Stimulated activated naive B cell treated with anti-CD40 and anti-IgM and Interleukin-4, amounts not matched to agents 10 μg/mL and 1 μg/mL and 100 μg/mL, for 72 hours (primary cell): ENCODE results near the gene MAD1L1.

ENCODE experiments used
- ATAC-seq, 2 donors: fragments of 150-1000 bp; cut with Tn5 transposase; replicated peaks; 2 replicates each; pipeline ENCODE4 v1.10.0; 2021; ENCODE audit warnings: moderate library complexity in 1 of 2
- DNase-seq: peaks from one replicate; pipeline ENCODE4 v3.0.0; 2021
- H3K27ac Mint-ChIP-seq: one replicate; pipeline ENCODE4 v1.8.0; 2022; ENCODE audit warnings: mild to moderate bottlenecking, mixed read lengths
- H3K27me3 Mint-ChIP-seq, 2 donors: one replicate each; pipeline ENCODE4 v1.8.0; 2022; ENCODE audit warnings: mixed read lengths in 2 of 2
- H3K36me3 Mint-ChIP-seq, 2 donors: one replicate each; pipeline ENCODE4 v1.8.0; 2022; ENCODE audit warnings: mixed read lengths in 2 of 2, mild to moderate bottlenecking in 1 of 2
- H3K4me1 Mint-ChIP-seq, 2 donors: one replicate each; pipeline ENCODE4 v1.8.0; 2022; ENCODE audit warnings: mixed read lengths in 2 of 2, mild to moderate bottlenecking in 1 of 2
- H3K4me3 Mint-ChIP-seq, 2 donors: one replicate each; pipeline ENCODE4 v1.8.0; 2022; ENCODE audit warnings: mild to moderate bottlenecking in 2 of 2, mixed read lengths in 2 of 2, moderate library complexity in 1 of 2
- H3K9me3 Mint-ChIP-seq, 2 donors: one replicate each; pipeline ENCODE4 v1.8.0; 2022; ENCODE audit warnings: mixed read lengths in 2 of 2, mild to moderate bottlenecking in 1 of 2

Gene MAD1L1

DNA sequence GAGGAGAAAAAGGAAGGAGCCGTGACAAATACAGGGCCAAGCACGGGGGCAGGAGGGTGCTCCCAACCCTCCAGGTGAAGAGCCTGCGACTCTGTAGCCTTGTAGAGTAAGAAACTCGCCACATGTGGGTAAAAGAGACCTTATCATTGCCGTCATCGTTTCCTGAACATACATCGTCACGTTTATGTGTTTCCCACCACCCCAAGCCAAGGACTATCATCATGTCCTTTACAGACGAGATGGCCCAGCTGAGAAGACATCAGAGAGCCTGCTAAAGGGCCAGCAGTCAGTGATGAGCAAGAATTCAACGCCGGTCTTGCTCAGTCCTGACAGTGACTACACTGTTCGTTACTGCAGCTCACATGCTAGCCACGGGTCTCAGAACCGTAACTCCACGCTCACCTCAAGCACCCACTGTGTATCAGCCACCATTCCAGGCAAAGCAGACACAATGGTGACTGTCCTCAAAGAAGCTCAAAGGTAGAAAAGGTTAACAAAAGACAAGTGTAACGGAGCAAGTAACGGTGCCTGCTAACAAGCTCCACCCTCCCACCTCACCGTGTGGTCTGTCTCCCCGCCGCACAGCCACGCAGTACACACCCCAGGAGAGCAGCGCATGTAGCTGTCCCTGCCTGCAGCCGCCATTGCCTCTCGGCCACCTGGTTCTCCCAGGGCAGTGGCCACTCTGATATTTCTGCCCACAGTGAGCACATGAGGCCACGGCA is 147.8 kb downstream of the MAD1L1 start:
- Mint-ChIP-seq H3K9me3 (no peaks in the 10 kb centered on the region), H3K27me3 (no peaks in the 10 kb centered on the region), H3K27ac (peak overlapping the region; percentile 15), H3K36me3 (peaks cover 52 to 73% of the 10 kb centered on the region in 2 donors), H3K4me1 (peaks cover 29 to 30% of the 10 kb centered on the region in 2 donors), H3K4me3 (no peak overlapping the region)
- no peak for ATAC-seq
- DNase-seq, result no peak

DNA sequence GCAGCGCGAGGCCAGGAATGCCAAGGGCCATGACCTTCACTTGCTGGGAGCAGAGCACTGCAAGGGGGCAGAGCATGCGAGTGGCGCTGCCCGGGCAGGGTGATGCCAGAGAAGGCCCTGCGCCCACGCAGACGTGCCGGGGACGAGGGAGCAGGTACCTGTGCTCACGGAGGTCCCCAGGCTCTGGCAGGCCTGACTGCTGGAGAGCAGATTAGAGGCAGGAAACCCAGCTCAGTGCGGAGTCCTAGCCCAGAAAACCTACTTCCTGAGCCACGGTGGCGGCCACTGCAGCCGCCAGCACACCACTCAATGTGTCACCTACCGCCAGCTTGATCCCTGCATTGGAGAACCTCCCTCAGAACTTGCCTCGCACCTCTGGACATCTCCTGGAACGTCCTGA is 148.4 kb downstream of the MAD1L1 start:
- DNase-seq, result no peak
- no peaks in the 10 kb centered on the region for H3K27me3 Mint-ChIP-seq
- no peak for ATAC-seq
- no peaks in the 10 kb centered on the region for H3K9me3 Mint-ChIP-seq
- peaks cover 53 to 73% of the 10 kb centered on the region in 2 donors for H3K36me3 Mint-ChIP-seq
- H3K4me1 Mint-ChIP-seq, result peaks cover 35 to 36% of the 10 kb centered on the region in 2 donors
- H3K27ac Mint-ChIP-seq, result no peak overlapping the region
- H3K4me3 Mint-ChIP-seq, result no peak overlapping the region

DNA sequence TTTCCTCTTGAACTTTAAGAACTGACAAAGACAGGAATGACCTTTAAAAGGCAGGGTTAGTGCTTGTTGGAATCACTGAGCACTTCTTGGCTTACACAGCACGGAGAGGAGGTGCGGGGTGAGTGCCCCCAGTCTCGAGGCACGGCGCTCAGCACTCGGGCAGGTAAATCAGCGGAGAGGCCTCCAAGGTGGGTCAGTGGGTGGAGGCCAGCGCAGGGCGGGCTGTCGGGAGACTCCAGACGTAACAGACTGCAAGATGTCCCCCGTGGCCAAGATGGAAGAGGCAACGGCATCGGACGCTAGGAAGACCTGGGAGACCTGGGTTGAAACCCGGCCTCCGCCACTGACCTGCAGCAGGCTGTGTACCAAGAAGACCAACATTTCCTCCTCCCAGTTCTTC is 149.4 kb downstream of the MAD1L1 start:
- no peak for DNase-seq
- Mint-ChIP-seq H3K4me1 (peaks cover 33 to 35% of the 10 kb centered on the region in 2 donors), H3K9me3 (no peaks in the 10 kb centered on the region), H3K27ac (peak overlapping the region; percentile 31), H3K4me3 (no peak overlapping the region), H3K36me3 (peaks cover 52 to 70% of the 10 kb centered on the region in 2 donors), H3K27me3 (no peaks in the 10 kb centered on the region)
- no peak for ATAC-seq

DNA sequence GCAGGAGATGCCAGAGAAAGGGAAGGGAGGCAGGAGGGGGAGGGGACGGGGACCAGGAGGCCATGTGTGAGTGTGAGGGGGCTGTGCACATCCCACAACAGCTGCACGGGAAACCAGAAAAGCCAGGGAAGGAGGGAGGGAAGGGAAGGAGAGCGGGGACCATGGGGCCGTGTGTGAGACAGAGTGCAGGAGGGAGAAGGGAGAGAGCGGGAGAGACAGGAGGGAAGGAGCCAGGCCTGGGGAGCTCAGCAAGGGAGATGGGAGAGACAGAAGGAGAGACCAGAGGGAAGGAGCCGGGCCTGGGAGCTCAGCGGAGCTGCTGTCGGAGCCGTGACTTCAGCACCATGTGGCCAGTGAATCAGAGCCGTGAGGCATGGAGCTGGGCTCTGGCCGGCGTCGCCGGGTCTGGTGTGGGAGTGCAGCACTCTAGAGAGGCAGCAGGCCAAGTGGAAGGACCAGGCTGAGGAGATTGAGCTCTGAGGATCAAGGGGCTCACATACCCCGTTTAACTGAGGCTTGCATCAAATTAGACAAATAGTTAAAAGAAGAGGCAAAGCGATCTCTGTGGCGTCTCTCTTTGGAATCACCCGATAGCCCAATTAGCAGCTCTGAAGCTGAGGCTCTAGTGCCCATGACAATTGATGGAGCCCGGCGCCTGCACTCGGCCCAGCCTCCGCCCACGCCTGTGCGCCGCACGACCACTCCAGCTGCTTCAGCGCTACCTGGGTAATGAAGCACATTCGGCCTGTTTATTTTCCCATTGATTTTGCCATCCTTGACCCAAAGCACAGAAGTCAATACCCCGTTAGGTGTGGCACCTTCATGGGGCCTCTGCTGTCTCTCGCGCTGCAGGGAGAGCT is 150.4 kb downstream of the MAD1L1 start:
- Mint-ChIP-seq H3K9me3 (no peaks in the 10 kb centered on the region), H3K27me3 (no peaks in the 10 kb centered on the region), H3K36me3 (peaks cover 52 to 66% of the 10 kb centered on the region in 2 donors), H3K4me3 (no peak overlapping the region), H3K4me1 (peaks cover 24 to 27% of the 10 kb centered on the region in 2 donors), H3K27ac (peak overlapping the region; percentile 32)
- no peak for ATAC-seq
- no peak for DNase-seq

DNA sequence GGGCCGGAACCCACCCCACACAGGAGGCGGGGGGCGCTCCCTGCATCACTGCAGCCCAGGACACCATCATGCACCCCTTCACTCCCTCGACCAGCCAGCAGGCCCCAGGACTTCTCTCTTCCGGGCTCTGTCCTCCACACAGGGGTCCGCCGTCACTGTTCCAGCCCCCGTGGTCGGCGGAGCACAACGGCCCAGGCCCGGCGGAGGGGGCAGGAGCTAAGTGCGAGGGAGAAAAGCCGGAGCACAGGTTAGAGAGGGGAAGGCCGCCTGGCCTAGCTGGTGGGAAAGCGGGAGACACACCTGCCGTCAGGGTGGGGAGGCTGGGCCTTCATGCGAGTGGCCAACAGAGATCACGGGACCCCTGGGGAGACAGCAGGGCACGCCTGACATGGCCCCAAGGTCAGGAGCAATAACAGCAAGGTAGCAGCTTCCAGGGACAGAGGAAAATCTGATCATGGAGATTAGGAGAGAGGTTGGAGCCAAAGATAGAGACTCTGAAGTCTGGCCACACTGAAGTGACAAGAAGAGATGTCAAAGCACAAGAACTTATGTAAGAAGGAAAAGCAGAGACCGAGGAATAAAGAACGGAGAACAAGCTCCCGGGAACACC is 151.1 kb downstream of the MAD1L1 start:
- Mint-ChIP-seq H3K27ac (no peak overlapping the region), H3K27me3 (no peaks in the 10 kb centered on the region), H3K4me1 (peaks cover 19 to 23% of the 10 kb centered on the region in 2 donors), H3K36me3 (peaks cover 55 to 69% of the 10 kb centered on the region in 2 donors), H3K9me3 (no peaks in the 10 kb centered on the region), H3K4me3 (no peak overlapping the region)
- ATAC-seq (no peak), DNase-seq (no peak)

DNA sequence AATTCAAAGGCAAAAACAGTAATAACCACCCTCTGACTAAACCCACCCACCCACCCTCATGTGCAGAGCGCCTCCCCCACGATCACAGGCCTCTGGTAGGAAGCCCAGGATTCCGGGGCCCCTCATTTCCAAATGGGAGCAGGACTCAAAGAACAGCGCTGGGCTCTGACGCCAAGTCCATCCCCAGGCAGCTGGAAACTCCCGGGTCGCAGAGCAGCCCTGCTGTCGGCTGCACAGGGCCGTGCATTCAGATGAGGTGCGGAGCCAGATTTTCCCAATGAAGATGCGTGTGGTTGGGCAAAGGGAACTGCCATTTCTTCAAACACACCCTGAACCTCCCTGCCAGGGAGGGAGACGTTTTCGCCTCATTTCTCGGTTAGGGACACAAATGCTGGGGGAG is 152.3 kb downstream of the MAD1L1 start:
- no peak for DNase-seq
- peaks cover 12 to 18% of the 10 kb centered on the region in 2 donors for H3K4me1 Mint-ChIP-seq
- no peak for ATAC-seq
- H3K27me3 Mint-ChIP-seq, result no peaks in the 10 kb centered on the region
- H3K9me3 Mint-ChIP-seq, result no peaks in the 10 kb centered on the region
- H3K27ac Mint-ChIP-seq, result no peak overlapping the region
- H3K36me3 Mint-ChIP-seq, result peaks cover 58 to 71% of the 10 kb centered on the region in 2 donors
- H3K4me3 Mint-ChIP-seq, result no peak overlapping the region

DNA sequence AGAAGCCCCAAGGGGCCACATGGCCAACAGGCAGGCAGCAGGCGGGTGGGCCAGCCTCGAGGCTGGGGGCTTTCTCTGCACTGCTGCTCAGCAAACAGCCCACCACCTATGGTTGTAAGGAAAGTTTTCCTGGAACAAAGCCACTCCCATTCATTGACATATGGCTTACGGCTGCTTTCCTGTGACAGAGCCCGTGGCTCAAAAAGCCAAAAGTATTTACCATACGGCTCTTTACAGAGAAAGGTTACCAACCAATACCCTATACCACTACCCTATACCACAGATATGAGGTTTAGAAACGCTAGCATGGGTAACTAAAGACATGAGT is 152.7 kb downstream of the MAD1L1 start:
- H3K4me1 Mint-ChIP-seq, result peaks cover 10 to 22% of the 10 kb centered on the region in 2 donors
- H3K36me3 Mint-ChIP-seq, result peaks cover 58 to 70% of the 10 kb centered on the region in 2 donors
- DNase-seq (no peak), ATAC-seq (no peak)
- no peaks in the 10 kb centered on the region for H3K27me3 Mint-ChIP-seq
- no peak overlapping the region for H3K27ac Mint-ChIP-seq
- H3K9me3 Mint-ChIP-seq, result no peaks in the 10 kb centered on the region
- H3K4me3 Mint-ChIP-seq, result peak overlapping the region in 1 of 2 donors; percentile 39

DNA sequence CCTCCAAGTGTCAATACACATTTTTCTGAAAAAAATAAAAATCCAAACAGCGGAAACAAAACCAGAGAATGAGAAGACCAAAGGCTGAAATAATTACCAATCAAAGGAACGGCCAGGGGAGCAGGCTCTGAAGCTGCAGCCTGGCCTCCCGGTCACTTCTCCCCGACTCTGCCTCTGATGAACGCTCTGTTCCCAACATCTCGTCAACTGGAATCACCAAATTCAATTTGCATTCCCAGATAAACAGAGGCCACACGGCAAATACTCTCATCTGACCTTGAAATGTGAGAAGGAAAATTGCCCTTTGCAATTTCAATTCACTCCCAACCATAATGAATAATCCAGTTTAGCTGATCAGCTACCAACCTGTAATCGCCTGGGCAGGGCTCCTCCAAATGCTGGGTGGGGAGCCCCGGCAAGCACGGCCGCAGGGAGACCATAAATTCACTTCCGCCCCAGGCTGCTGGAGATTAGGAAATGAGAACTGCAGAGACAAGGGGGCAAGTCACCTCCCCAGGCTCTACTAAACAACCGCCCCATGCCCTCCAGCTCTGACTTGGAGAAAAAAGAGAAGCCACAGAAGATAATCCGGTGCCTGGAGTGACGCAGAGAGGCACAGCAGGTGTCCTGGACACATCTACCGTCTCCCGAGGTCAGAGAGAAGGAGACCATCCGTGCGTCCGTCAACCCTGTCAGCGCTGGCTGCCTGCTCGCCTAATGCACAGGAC is 153.2 kb downstream of the MAD1L1 start:
- peak; percentile 79 to 80 for ATAC-seq
- DNase-seq, result no peak
- H3K4me3 Mint-ChIP-seq, result peak overlapping the region in 1 of 2 donors; percentile 39
- H3K9me3 Mint-ChIP-seq, result no peaks in the 10 kb centered on the region
- no peaks in the 10 kb centered on the region for H3K27me3 Mint-ChIP-seq
- H3K27ac Mint-ChIP-seq, result peak overlapping the region; percentile 21
- H3K4me1 Mint-ChIP-seq, result peaks cover 15 to 27% of the 10 kb centered on the region in 2 donors
- H3K36me3 Mint-ChIP-seq, result peaks cover 55 to 72% of the 10 kb centered on the region in 2 donors

DNA sequence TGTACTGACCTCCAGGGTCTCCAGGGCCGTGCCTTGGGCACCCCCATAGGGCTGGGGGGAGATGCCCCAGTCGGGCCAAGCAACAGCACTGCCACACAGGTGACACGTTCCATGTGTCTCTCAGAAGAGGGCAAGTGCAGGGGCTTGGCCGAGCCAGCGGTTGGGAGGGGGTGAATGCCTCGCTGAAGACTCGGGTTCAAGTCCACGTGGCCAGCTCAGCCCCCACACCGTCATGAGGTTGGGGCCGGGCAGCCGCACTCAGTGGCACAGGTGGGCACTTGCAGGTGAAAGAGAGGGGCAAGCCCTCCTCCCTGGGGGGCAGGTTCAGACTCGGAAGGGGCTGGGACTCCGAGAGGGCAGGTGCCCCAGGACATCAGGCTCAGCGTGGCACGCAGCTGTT is 153.8 kb downstream of the MAD1L1 start:
- peaks cover 56 to 72% of the 10 kb centered on the region in 2 donors for H3K36me3 Mint-ChIP-seq
- no peaks in the 10 kb centered on the region for H3K27me3 Mint-ChIP-seq
- peaks cover 21 to 33% of the 10 kb centered on the region in 2 donors for H3K4me1 Mint-ChIP-seq
- no peak overlapping the region for H3K4me3 Mint-ChIP-seq
- ATAC-seq, result no peak
- DNase-seq, result no peak
- no peak overlapping the region for H3K27ac Mint-ChIP-seq
- H3K9me3 Mint-ChIP-seq, result no peaks in the 10 kb centered on the region

DNA sequence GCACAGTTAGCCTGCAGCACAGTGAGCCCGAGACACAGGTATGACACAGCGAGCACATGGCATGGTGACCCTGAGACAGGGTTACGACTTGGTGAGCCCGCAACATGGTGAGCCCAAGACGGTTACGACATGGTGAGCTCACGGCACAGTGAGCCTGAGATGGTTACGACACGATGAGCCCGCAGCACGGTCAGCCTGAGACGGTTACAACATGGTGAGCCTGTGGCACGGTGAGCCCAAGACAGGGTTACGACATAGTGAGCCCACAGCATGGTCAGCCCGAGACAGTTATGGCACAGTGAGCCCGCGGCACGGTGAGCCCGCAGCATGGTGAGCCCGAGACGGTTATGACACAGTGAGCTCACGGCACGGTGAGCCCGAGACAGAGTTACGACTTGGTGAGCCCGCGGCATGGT is 156.1 kb downstream of the MAD1L1 start:
- no peak for DNase-seq
- H3K27ac Mint-ChIP-seq, result peak overlapping the region; percentile 28

DNA sequence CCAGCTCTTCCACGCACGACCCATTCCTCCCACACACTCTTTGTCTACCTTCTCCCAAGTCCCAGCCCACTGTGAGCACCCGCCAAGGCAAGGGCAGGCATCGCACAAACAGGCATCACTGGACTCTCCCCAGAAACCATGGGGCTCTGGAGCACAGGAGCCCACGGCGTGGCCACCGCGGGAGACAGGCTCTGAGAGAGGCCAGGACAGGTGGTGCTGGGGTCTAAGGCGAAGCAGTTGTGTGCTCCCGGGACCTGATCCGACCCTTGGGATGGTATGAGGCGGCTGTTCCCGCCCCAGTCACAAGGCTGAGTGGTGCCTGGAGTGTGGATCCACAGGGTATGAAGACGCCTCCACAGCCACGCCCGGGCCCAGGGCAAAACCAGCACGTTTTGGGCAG is 156.9 kb downstream of the MAD1L1 start:
- no peak for ATAC-seq
- peak overlapping the region; percentile 28 for H3K27ac Mint-ChIP-seq
- no peaks in the 10 kb centered on the region for H3K27me3 Mint-ChIP-seq
- peaks cover 37 to 61% of the 10 kb centered on the region in 2 donors for H3K36me3 Mint-ChIP-seq
- H3K4me1 Mint-ChIP-seq, result peaks cover 43 to 64% of the 10 kb centered on the region in 2 donors
- no peak overlapping the region for H3K4me3 Mint-ChIP-seq
- DNase-seq, result no peak
- H3K9me3 Mint-ChIP-seq, result no peaks in the 10 kb centered on the region

More for the DNA sequence above, 156.1 kb downstream of the MAD1L1 start:
- Mint-ChIP-seq H3K36me3 (peaks cover 39 to 64% of the 10 kb centered on the region in 2 donors), H3K27me3 (no peaks in the 10 kb centered on the region), H3K4me3 (no peak overlapping the region), H3K4me1 (peaks cover 40 to 56% of the 10 kb centered on the region in 2 donors), H3K9me3 (no peaks in the 10 kb centered on the region)
- ATAC-seq, result no peak

DNA sequence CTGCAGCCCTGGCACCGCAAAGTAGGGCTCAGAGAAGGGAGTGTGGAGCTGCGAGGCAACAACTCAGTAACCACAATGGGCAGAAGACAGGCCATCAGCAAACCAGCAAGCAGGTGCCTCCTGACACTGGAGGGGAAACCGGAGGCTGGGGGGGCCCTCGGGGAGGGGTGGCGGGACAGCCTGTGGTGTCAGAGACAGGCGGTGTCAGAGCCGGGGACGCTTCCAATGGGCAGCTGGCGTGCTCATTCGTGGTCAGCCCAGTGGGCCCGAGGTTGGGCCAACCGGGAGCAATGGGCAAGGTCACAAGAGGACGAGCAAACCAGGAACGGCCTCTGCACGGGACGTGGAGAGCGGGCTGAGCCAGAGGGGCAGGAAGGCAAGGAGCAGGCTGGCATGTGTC is 158.1 kb downstream of the MAD1L1 start:
- Mint-ChIP-seq H3K4me1 (peaks cover 47 to 73% of the 10 kb centered on the region in 2 donors), H3K9me3 (no peaks in the 10 kb centered on the region), H3K4me3 (peak overlapping the region in 1 of 2 donors; percentile 43), H3K27ac (no peak overlapping the region), H3K27me3 (no peaks in the 10 kb centered on the region), H3K36me3 (peaks cover 32 to 63% of the 10 kb centered on the region in 2 donors)
- DNase-seq, result no peak
- no peak for ATAC-seq

DNA sequence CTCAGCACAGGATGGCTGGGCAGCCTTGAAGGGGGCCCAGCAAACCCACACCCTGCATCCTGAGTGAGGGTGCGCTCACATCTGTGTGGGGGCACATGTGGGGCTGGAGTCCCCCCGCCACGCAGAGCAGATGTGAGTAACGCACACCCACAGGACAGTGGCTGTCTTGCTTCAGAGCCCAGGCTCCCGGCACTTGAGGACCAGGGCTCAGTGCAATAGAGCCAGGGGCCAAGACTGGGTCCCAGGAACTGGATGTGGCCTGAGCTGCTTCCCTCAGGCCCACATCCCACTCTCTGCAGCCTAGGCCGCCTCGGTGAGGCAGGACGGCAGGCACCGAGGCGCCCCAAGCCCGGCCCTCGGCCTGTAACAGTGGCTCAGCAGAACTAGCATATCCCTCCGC is 159.9 kb downstream of the MAD1L1 start:
- peak overlapping the region; percentile 92 for H3K27ac Mint-ChIP-seq
- ATAC-seq, result peak in 1 of 2 donors; percentile 11
- H3K9me3 Mint-ChIP-seq, result no peaks in the 10 kb centered on the region
- H3K36me3 Mint-ChIP-seq, result peaks cover 35 to 73% of the 10 kb centered on the region in 2 donors
- H3K4me3 Mint-ChIP-seq, result peak overlapping the region in 1 of 2 donors; percentile 50
- H3K4me1 Mint-ChIP-seq, result peaks cover 49 to 80% of the 10 kb centered on the region in 2 donors
- no peaks in the 10 kb centered on the region for H3K27me3 Mint-ChIP-seq
- no peak for DNase-seq

DNA sequence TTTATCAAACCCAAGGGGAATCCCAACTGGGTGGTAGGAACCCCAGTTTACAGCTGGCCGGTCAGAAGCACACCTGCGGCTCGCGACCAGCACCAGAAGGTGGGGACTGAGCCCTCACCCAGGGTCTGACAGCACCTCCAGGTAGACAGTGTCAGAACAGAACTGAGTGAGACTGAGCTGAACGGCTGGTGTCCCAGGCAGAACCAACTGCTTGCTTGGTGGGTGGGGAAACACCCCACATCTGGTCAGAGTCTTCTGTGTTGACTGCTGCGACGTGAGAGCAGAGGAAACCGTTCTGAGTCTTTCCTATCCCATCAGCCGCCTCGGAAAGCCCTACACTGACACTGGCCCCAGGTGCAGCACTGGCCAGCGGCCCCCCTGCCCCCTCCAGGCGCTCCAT is 160.7 kb downstream of the MAD1L1 start:
- peak; percentile 79 for DNase-seq
- Mint-ChIP-seq H3K4me3 (peak overlapping the region; percentile 66 to 71), H3K9me3 (no peaks in the 10 kb centered on the region), H3K27ac (peak overlapping the region; percentile 92), H3K4me1 (peaks cover 52 to 76% of the 10 kb centered on the region in 2 donors), H3K36me3 (peaks cover 30 to 71% of the 10 kb centered on the region in 2 donors), H3K27me3 (no peaks in the 10 kb centered on the region)
- ATAC-seq, result peak; percentile 98
